GM12892 (cell line): ENCODE measurements around the gene HAUS1.
A peak's percentile ranks its signal among the peaks of the same experiment; 100 is the strongest.
"Not testable (repeated sequence)": the region's sequence is repeated elsewhere in the genome, so short reads cannot be mapped to it uniquely, and the experiment has no call there.

Experiments
- DNase-seq: peaks from one replicate; pipeline ENCODE4 v3.0.0; 2011; ENCODE audit not compliant: insufficient read length
- FAIRE-seq: peaks from 2 replicates; lab custom pipeline; 2011; peaks lifted over from hg19 to GRCh38; lab: Jason Lieb, UNC
- POLR2A ChIP-seq: IDR thresholded peaks from 2 replicates; pipeline ENCODE4 v1.6.1; 2011; ENCODE audit warnings: low read depth, low read length, control low read depth
- POLR2AphosphoS5 ChIP-seq: IDR thresholded peaks from 2 replicates; pipeline ENCODE4 v1.6.1; 2011; ENCODE audit warnings: low read depth, low read length, control low read depth
- TAF1 ChIP-seq: IDR thresholded peaks from 2 replicates; pipeline ENCODE4 v1.6.1; 2011; ENCODE audit warnings: low read depth, mild to moderate bottlenecking, control low read depth, low read length, borderline replicate concordance

The HAUS1 gene

GRCh38 chr18:46140173-46140572, 36.0 kb downstream of the HAUS1 start:
- TF ChIP-seq POLR2AphosphoS5, result no peak
- TF ChIP-seq TAF1, result no peak
- no peak for TF ChIP-seq POLR2A
- DNase-seq (no peak), FAIRE-seq (no peak)

- FAIRE-seq, result no peak
- TF ChIP-seq TAF1 (no peak), POLR2A (no peak), POLR2AphosphoS5 (no peak)
- no peak for DNase-seq
Measured at GRCh38 chr18:46141199-46141598, 37.0 kb downstream of the HAUS1 start.

DNA sequence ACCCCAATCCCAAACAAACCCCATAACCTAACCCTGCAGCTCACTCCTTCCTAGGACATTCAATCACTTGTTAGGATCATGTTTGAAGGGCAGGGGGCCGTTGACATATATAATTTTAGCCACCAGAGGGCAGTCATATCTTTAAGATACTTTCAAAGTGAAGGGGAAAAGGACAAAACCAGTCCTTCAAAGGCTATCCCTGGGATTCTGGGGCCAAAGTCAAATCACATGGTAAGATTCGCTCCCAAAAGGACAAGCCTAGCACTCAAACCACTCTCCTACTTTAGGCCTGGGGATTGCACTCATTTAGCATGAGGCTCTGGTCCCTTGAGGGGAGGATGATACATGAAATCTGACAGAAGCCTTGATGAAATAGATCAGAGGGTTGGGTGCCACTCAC, 44.6 kb downstream of the HAUS1 start:
- FAIRE-seq, result peak; percentile 87
- no peak for DNase-seq

DNA sequence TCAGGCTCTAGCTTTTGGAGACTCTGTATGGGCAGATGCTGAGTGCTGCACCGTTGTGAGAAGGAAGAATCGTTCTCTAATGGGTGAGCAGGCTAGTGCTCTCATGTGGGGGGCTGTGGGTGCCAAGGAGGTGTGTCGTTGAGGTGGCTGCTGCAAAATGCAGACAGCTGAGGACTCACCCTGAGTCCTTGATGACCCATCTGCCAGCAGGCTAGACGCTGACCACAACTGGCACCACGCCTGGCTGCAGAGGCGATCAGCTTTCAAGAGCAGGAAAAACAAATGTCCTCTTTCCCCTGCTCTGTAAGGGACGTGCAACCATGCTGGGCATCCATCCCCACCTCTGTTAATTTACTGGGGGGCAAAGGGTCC, 48.2 kb downstream of the HAUS1 start:
- FAIRE-seq (no peak), DNase-seq (no peak)
- no peak for TF ChIP-seq POLR2A
- TF ChIP-seq POLR2AphosphoS5, result no peak
- TF ChIP-seq TAF1, result no peak

More for the DNA sequence above, 44.6 kb downstream of the HAUS1 start:
- TF ChIP-seq POLR2A (no peak), POLR2AphosphoS5 (no peak), TAF1 (no peak)

DNA sequence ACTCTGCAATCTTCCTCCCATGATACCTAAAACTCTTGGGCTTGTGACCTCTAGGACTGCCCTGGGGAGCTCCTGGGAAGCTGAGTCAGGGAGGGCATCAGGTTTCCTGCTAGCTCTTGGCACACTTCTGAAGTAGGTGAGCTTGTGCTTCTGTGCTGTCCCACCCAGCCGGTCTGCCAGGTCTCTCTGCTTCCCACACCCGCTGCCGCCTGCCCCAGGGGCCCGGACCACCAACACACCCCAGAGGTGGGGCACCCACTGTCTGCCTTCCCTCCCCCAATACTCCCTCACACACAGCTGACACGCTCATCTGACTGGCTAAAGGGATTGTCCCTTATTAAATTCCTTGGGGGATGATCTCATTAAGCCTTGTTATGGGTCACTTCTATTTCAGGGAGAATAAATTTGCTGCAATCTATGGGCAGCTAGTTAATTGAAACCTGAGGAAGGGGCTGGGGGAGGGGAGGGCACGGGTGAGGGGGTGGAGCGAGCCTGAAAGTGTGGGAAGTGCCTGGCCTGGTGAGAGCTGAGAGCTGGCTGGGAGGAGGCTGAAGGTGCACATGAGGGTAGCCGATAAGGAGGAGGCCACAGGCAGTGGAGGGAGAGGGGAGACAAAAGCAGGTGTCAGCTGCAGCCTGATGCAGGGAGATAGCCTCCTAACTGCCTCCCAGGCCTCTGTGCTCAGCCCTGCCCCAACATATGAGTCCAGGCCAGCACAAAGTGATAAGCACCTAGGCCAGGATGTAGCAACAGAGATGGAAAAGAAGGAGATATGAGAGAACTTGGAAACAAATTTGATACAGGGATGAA, 48.8 kb downstream of the HAUS1 start:
- DNase-seq (no peak), FAIRE-seq (no peak)
- no peak for TF ChIP-seq POLR2AphosphoS5
- TF ChIP-seq TAF1, result no peak
- no peak for TF ChIP-seq POLR2A

GRCh38 chr18:46155641-46156051, 51.5 kb downstream of the HAUS1 start:
- DNase-seq (no peak), FAIRE-seq (peak; percentile 14)
- no peak for TF ChIP-seq TAF1

DNA sequence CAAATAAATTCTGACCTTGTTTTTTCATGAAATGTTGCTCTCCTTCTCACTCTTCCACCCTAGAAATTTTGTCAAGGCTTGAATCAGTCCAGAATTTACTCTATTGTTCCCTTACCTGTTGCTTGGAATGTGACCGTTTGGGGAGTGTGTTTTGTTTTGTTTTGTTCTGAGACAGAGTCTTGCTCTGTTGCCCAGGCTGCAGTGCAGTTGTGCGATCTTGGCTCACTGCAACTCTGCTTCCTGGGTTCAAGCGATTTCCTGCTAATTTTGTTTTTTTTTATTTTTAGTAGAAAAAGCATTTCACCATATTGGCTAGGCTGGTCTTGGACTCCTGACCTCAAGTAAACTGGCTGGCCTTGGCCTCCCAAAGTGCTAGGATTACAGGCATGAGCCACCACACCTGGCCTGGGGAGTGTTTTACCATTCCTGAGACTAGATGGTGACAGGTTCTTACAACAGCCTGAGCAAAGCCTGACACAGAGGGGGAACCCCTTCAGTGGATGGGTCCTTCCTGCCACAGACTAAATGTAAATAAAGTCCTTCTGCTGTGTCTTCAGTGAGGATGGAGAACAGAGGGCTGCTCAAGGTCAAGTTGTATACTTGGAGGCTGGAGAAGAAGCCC, 52.0 kb downstream of the HAUS1 start:
- DNase-seq (no peak), FAIRE-seq (no peak)
- TF ChIP-seq POLR2AphosphoS5 (no peak), TAF1 (no peak), POLR2A (no peak)

DNA sequence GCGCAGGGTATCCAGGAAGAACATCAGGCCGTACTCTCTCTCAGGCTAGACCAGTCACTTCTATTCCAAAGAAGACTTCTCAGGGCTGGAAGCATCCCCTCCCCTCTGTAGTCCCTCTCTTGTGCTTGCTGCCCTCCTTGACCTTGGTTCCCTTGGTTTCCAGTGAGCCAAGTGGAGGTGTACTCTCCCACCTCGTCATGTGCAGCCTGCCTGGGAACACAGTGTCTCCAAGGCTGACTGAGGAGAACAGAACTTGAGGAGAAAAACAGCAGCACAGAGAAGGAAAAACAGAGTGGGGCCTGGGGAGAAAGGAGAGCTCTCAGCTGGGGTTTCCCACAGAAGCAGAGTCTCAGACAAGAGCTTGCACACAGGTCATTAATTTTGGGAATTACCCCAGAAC, 52.7 kb downstream of the HAUS1 start:
- FAIRE-seq (no peak), DNase-seq (no peak)
- TF ChIP-seq POLR2A (no peak), POLR2AphosphoS5 (no peak), TAF1 (no peak)

DNA sequence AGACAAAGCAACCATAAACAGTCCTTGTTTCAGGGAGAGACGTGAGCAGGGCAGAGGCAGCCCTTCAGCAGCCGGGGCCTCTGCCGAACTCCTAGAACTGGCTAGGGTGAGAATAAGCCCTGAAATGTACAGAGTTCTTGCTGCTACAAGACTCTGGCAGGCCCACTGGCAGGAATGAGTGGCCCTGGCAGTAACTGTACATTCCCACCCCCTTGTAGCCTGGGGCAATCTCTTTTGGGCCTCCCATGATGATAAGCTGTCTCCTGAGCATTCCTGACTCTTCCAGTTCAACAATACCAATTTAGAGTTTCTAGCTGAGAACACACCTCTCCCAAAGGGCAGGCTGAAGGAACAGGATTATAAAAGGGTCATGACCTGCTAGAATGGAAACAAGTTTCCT, 54.3 kb downstream of the HAUS1 start:
- no peak for TF ChIP-seq POLR2AphosphoS5
- TF ChIP-seq POLR2A, result no peak
- no peak for TF ChIP-seq TAF1
- DNase-seq (no peak), FAIRE-seq (no peak)

DNA sequence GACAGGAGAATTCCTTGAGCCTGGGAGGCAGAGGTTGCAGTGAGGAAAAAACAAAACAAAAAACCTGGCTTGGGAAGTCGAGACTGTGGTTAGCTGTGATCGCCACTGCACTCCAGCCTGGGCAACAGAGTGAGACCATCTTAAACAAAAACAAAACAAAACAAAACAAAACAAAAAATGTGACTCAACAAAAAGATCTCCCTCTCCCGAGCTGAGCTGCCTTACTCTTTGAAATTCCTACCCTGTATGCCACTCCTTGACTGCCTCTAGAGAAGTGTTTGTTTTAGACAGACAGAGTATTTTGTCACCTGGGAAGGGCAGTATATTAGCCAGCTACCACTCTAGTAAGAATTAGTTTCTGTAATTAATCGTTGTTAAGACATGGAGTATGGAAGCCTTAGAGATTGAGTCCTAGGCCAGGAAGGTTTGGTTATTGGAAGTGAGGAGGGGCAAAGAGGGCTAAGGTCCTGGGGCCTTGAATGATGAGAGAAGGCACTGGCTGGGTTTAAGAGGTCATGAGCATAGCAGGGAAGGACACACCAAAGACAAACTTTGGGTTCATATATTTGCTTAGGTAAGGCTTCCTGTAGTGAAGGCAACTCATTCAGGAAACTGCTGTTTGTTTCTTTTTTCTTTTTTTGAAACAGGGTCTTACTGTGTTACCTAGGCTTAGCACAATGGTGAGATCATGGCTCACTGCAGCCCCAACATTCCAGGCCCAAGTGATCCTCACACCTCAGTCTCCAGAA, 56.0 kb downstream of the HAUS1 start:
- no peak for DNase-seq
- FAIRE-seq, result no peak
- no peak for TF ChIP-seq POLR2A
- no peak for TF ChIP-seq POLR2AphosphoS5
- no peak for TF ChIP-seq TAF1

GRCh38 chr18:46160840-46161239, 56.7 kb downstream of the HAUS1 start:
- not testable (repeated sequence) for FAIRE-seq, DNase-seq

- FAIRE-seq, result no peak
- TF ChIP-seq TAF1 (no peak), POLR2AphosphoS5 (no peak), POLR2A (no peak)
- no peak for DNase-seq
Measured at GRCh38 chr18:46161703-46162396, 57.7 kb downstream of the HAUS1 start.
